MM.1S (cell line): Measurements from ENCODE around the gene OR51B5.

Experiments used
- DNase-seq: peaks from one replicate; pipeline ENCODE4 v3.0.0-alpha.2; 2015
- H2AFZ ChIP-seq: fragments of 300-600 bp; sonication (generic); 2 replicates; pipeline ENCODE4 v1.6.0; 2016; ENCODE audit warnings: antibody characterized with exemption, low read length
- H3F3A ChIP-seq: fragments of 300-600 bp; sonication (generic); 2 replicates; pipeline ENCODE4 v1.6.1; 2016; ENCODE audit warnings: mild to moderate bottlenecking, antibody characterized with exemption, low read length, moderate library complexity, mixed read lengths; ENCODE audit not compliant: insufficient read depth
- H3K27ac ChIP-seq: fragments of 300-600 bp; sonication (generic); 2 replicates; pipeline ENCODE4 v1.5.1; 2016; ENCODE audit warnings: mild to moderate bottlenecking, low read length
- H3K27me3 ChIP-seq: fragments of 300-600 bp; sonication (generic); replicated peaks from 2 replicates; pipeline ENCODE4 v1.6.0; 2016; ENCODE audit warnings: low read length; ENCODE audit not compliant: insufficient read depth
- H3K36me3 ChIP-seq: fragments of 300-600 bp; sonication (generic); replicated peaks from 2 replicates; pipeline ENCODE4 v1.6.1; 2016; ENCODE audit warnings: mild to moderate bottlenecking, low read length, mixed read lengths; ENCODE audit not compliant: insufficient read depth
- H3K4me1 ChIP-seq: fragments of 300-600 bp; sonication (generic); 2 replicates; pipeline ENCODE4 v1.6.1; 2016; ENCODE audit warnings: low read length, mixed read lengths
- H3K4me2 ChIP-seq: fragments of 300-600 bp; sonication (generic); 2 replicates; pipeline ENCODE4 v1.6.0; 2016; ENCODE audit warnings: low read depth, low read length
- H3K4me3 ChIP-seq: fragments of 300-600 bp; sonication (generic); 2 replicates; pipeline ENCODE4 v1.5.1; 2016; ENCODE audit warnings: low read length, mixed read lengths
- H3K79me2 ChIP-seq: fragments of 300-600 bp; sonication (generic); 2 replicates; pipeline ENCODE4 v1.6.1; 2016; ENCODE audit warnings: mixed run types, low read length, mixed read lengths
- H3K9ac ChIP-seq: fragments of 300-600 bp; sonication (generic); 2 replicates; pipeline ENCODE4 v1.6.1; 2016; ENCODE audit warnings: low read length, mixed read lengths
- H3K9me2 ChIP-seq: fragments of 300-600 bp; sonication (generic); replicated peaks from 2 replicates; pipeline ENCODE4 v1.6.1; 2016; ENCODE audit warnings: mild to moderate bottlenecking, low read length, mixed read lengths; ENCODE audit not compliant: insufficient read depth
- H3K9me3 ChIP-seq: fragments of 300-600 bp; sonication (generic); replicated peaks from 2 replicates; pipeline ENCODE4 v1.6.1; 2016; ENCODE audit warnings: mild to moderate bottlenecking, low read length, mixed read lengths; ENCODE audit not compliant: insufficient read depth
- H4K20me1 ChIP-seq: fragments of 300-600 bp; sonication (generic); 2 replicates; pipeline ENCODE4 v1.6.1; 2016; ENCODE audit warnings: mild to moderate bottlenecking, low read length, moderate library complexity, mixed read lengths; ENCODE audit not compliant: insufficient read depth
- CTCF ChIP-seq: fragments of 300-600 bp; sonication (generic); IDR thresholded peaks from 2 replicates; pipeline ENCODE4 v1.5.1; 2016; ENCODE audit warnings: antibody characterized with exemption, low read length, mixed read lengths
- EZH2 ChIP-seq: fragments of 300-600 bp; sonication (generic); optimal IDR thresholded peaks from 2 replicates; pipeline ENCODE3; 2017; ENCODE audit warnings: low read depth, mild to moderate bottlenecking, antibody characterized with exemption, low read length, mixed read lengths
- EZH2phosphoT487 ChIP-seq: fragments of 300-600 bp; sonication (generic); IDR thresholded peaks from 2 replicates; pipeline ENCODE4 v1.6.1; 2018; ENCODE audit warnings: antibody characterized with exemption, low read length

OR51B5 gene

DNA sequence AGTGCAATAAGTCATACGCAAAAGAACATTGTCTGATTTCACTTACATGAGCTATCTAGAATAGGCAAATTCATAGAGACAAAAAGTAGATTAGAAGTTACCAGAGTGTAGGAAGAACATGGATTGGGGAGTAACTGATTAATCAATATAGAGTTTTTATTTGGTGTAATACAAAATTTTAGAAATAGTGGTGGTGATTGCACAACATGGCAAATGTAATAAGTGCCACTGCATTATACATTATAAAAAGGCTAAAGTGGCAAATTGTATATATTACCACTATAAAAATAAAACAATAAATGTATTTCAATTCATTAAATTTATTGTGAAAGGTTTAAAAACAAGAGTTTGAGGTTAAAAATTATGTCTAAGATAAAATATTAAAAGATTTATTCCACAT is 32.9 kb downstream of the OR51B5 start:
- Histone ChIP-seq H3K4me2 (no peak overlapping the region), H2AFZ (no peak overlapping the region), H4K20me1 (no peaks in the 10 kb centered on the region), H3K9me3 (no peaks in the 10 kb centered on the region), H3K36me3 (no peaks in the 10 kb centered on the region), H3K9ac (no peak overlapping the region), H3K9me2 (no peaks in the 10 kb centered on the region), H3K27me3 (no peaks in the 10 kb centered on the region), H3K27ac (no peak overlapping the region), H3F3A (no peaks in the 10 kb centered on the region), H3K4me3 (no peak overlapping the region), H3K79me2 (no peaks in the 10 kb centered on the region), H3K4me1 (no peaks in the 10 kb centered on the region)
- no peak for DNase-seq
- TF ChIP-seq EZH2phosphoT487 = no peak
- no peak for TF ChIP-seq CTCF
- no peak for TF ChIP-seq EZH2

DNA sequence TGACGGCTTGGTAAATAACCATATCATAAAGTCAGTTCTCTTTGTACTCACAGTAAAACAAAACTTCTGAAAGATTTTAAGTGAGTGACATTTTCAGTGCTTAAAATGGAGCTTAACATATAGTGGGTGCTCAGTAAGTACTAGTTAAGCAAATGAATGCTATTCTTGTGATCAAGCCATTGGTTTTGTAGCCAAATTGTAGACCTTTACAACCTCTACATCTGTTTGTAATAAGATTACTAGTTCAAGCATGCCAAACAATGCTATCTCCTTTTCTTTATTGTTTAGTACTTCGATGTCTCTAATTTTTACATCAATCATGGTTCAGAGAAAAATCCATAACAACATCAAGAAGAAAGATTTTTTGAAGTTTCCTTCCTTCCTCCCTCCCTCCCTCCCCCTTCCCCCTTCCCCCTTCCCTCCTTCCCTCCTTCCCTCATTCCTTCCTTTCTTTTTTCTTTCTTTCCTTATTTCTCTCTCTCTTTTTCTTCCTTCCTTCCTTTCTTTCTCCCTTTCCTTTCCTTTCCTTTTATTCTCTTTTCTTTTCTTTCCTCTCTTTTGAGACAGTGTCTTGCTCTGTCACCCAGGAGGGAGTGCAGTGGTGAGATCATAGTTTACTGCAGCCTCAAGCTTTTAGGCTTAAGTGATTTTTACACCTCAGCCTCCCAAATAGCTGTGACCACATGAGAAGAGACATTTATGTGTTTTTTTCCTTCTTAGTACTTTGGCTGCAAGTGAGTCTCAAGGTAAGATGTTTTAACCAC is 35.9 kb downstream of the OR51B5 start:
- H3K27me3 ChIP-seq = no peaks in the 10 kb centered on the region
- no peak overlapping the region for H3K9ac ChIP-seq
- no peaks in the 10 kb centered on the region for H4K20me1 ChIP-seq
- no peaks in the 10 kb centered on the region for H3K36me3 ChIP-seq
- no peaks in the 10 kb centered on the region for H3K9me2 ChIP-seq
- no peak overlapping the region for H3K4me2 ChIP-seq
- H3K4me3 ChIP-seq = no peak overlapping the region
- no peaks in the 10 kb centered on the region for H3K4me1 ChIP-seq
- TF ChIP-seq CTCF = no peak
- no peak for TF ChIP-seq EZH2
- TF ChIP-seq EZH2phosphoT487 = no peak
- H3K79me2 ChIP-seq = no peaks in the 10 kb centered on the region
- no peak overlapping the region for H3K27ac ChIP-seq
- H2AFZ ChIP-seq = no peak overlapping the region
- H3F3A ChIP-seq = no peaks in the 10 kb centered on the region
- no peak for DNase-seq
- no peaks in the 10 kb centered on the region for H3K9me3 ChIP-seq

GRCh38 chr11:5304046-5304445 is 39.3 kb downstream of the OR51B5 start:
- H2AFZ ChIP-seq = no peak overlapping the region

More at GRCh38 chr11:5304046-5304445, 39.3 kb downstream of the OR51B5 start:
- no peak for TF ChIP-seq CTCF
- TF ChIP-seq EZH2phosphoT487 = no peak
- no peak for TF ChIP-seq EZH2
- Histone ChIP-seq H3K4me3 (no peak overlapping the region), H3K36me3 (no peaks in the 10 kb centered on the region), H4K20me1 (no peaks in the 10 kb centered on the region), H3K4me1 (no peaks in the 10 kb centered on the region), H3F3A (no peaks in the 10 kb centered on the region), H3K79me2 (no peaks in the 10 kb centered on the region), H3K9me2 (no peaks in the 10 kb centered on the region), H3K9ac (no peak overlapping the region), H3K4me2 (no peak overlapping the region), H3K27ac (no peak overlapping the region), H3K27me3 (no peaks in the 10 kb centered on the region), H3K9me3 (no peaks in the 10 kb centered on the region)
- DNase-seq = no peak
